Fibroblast of villous mesenchyme (primary cell): Measurements from ENCODE around the gene MEP1B. TPM values are rescaled to one million over a fixed set of nuclear protein-coding genes. Genes with fewer than 3 reads are reported as not detected.

Experiments
- DNase-seq: peaks from one replicate; pipeline ENCODE4 v3.0.0-alpha.2; 2010; ENCODE audit warnings: low read depth
- H3K4me3 ChIP-seq: 2 replicates; pipeline ENCODE4 v1.5.1; 2011; ENCODE audit warnings: low read depth, mild to moderate bottlenecking, low read length
- total RNA-seq: library from RNA; depleted of rRNA; stranded (reverse); fragments of >200 nt; gene quantifications from 2 replicates; pipeline ENCODE4 v1.2.3, GENCODE V29; 2012
- TF ChIP-seq, protein P1 (sequence below): IDR thresholded peaks from 2 replicates; pipeline ENCODE4 v1.5.1; 2012; ENCODE audit warnings: low read depth, mild to moderate bottlenecking, low read length; ENCODE audit not compliant: insufficient read depth

The MEP1B gene
- total RNA-seq, 1 donor = under 0.01 TPM

DNA sequence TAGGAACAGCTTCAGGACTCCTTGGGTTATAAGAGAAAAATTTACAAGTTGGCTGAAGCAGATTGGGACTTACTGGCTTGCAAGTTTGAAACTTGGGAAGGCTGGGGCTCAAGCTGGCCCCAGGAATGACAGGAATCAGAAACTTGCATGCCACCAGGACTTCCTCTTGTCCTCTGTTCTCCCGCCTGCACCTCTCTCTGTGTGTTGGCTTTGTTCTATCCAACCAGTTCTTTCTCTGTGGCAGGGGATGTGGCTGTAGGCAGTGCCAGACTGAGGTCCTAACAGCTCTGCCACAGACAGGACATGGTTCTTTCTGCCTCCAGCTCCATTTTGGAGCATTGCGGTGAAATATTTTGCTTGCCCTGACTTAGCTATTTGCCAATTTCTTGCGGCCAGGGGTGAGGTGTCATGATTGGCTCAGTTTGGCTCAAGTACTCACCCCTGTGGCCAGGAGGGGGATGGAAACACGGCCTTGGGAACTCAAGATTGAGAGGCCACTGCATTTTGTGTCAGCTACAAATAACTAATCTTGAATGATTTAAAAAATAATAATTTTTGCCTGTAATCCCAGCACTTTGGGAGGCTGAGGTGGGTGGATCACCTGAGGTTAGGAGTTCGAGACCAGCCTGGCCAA, 48.9 kb downstream of the MEP1B start:
- no peak overlapping the region for H3K4me3 ChIP-seq
- TF ChIP-seq, protein P1, sequence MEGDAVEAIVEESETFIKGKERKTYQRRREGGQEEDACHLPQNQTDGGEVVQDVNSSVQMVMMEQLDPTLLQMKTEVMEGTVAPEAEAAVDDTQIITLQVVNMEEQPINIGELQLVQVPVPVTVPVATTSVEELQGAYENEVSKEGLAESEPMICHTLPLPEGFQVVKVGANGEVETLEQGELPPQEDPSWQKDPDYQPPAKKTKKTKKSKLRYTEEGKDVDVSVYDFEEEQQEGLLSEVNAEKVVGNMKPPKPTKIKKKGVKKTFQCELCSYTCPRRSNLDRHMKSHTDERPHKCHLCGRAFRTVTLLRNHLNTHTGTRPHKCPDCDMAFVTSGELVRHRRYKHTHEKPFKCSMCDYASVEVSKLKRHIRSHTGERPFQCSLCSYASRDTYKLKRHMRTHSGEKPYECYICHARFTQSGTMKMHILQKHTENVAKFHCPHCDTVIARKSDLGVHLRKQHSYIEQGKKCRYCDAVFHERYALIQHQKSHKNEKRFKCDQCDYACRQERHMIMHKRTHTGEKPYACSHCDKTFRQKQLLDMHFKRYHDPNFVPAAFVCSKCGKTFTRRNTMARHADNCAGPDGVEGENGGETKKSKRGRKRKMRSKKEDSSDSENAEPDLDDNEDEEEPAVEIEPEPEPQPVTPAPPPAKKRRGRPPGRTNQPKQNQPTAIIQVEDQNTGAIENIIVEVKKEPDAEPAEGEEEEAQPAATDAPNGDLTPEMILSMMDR = no peak
- DNase-seq = no peak

DNA sequence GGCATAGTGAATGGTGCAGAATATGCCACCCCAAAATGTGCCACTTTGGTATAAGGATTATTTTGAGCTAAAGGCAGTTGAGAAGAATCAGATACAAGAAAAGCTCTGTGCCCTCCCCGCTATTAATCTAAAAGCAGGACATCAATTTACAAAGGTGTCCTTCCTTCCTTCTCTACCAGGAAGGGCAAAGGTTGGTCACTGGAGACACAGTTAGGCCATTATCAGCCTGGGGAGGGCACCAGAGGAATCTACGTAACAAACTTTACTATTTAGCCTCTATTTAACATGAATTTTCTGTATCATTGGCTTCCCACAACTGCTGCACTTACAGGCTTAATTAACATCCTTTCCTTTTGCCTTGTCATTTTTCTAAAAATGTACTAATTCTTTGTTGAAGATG, 52.6 kb downstream of the MEP1B start:
- TF ChIP-seq, protein P1 = no peak
- DNase-seq = no peak
- H3K4me3 ChIP-seq = no peak overlapping the region

- no peak overlapping the region for H3K4me3 ChIP-seq
- DNase-seq = no peak
- TF ChIP-seq, protein P1 = no peak
These were observed 53.5 kb downstream of the MEP1B start for GRCh38 chr18:32243358-32243757.

- TF ChIP-seq, protein P1 = no peak
- no peak for DNase-seq
- no peak overlapping the region for H3K4me3 ChIP-seq
These were observed 55.0 kb downstream of the MEP1B start for GRCh38 chr18:32244881-32245280.

GRCh38 chr18:32249147-32249929, 59.5 kb downstream of the MEP1B start:
- no peak overlapping the region for H3K4me3 ChIP-seq
- TF ChIP-seq, protein P1 = no peak
- DNase-seq = no peak

DNA sequence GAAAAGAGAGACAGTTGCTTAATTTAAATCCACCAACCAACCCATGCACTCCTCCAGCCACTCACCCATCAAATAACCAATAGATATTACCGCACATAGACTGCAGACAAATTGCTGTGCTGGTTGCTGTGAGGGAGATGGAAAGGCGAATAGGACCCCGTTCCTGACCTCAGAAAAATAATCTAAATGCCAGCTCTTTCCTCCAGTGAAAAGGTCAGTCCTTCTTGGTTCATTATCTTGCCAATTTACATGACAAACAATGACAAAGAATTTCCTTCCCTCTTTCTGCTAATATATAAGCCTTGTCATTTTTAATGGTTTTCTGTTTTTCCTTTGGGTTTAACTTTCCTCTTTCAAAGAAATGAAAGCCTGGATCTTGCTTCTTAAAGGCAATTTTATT, 61.6 kb downstream of the MEP1B start:
- no peak for DNase-seq
- no peak overlapping the region for H3K4me3 ChIP-seq
- TF ChIP-seq, protein P1 = no peak
